Effector CD4-positive, alpha-beta T cell (primary cell): Measurements from ENCODE around the gene KRTAP4-2.
"Not testable (repeated sequence)": the region's sequence is repeated elsewhere in the genome, so short reads cannot be mapped to it uniquely, and the experiment has no call there.

ENCODE experiments used
- DNase-seq: peaks from one replicate; pipeline ENCODE4 v3.0.0-alpha.2; 2020

KRTAP4-2 gene

DNA sequence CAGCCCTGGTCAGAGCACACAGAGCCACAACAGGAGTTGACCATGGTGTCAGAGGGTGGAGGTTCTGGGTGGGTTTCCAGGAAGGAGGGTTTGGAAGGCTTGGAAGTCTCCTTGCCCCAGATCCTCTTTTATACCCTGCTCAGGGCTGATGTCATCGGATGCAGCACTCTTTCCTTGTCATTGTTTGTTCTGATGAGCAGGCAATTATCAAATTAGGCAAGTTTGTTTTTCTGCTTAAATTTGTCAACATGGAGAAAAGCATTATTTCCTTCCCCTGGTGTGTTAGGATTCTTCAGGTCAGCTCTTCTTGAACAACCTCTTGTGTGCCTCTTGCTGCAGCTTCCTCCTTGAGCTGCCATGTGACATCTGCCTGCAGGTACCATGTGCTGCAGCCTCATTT is 17.4 kb downstream of the KRTAP4-2 start, which contains the start of gene KRTAP4-4:
Gene KRTAP4-4, minus strand, starts transcription at position 101 of the 400 bp plus-strand sequence. Its CDS starts 57 bp downstream, at position 44.
- no peak for DNase-seq

DNA sequence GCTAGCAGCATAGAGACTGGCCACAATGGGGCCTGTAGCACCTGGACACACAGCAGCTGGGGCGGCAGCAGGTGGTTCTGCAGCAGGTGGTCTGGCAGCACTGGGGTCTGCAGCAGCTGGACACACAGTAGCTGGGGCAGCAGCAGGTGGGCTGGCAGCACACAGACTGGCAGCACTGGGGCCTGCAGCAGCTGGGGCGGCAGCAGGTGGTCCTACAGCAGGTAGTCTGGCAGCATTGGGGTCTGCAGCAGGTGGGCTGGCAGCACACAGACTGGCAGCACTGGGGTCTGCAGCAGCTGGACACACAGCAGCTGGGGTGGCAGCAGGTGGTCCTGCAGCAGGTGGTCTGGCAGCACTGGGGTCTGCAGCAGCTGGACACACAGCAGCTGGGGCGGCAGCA is 17.8 kb downstream of the KRTAP4-2 start:
- DNase-seq = not testable (repeated sequence)

GRCh38 chr17:41153856-41154255 is 24.2 kb downstream of the KRTAP4-2 start:
- no peak for DNase-seq

- no peak for DNase-seq
These were observed 26.5 kb downstream of the KRTAP4-2 start for GRCh38 chr17:41151525-41151924.

DNA sequence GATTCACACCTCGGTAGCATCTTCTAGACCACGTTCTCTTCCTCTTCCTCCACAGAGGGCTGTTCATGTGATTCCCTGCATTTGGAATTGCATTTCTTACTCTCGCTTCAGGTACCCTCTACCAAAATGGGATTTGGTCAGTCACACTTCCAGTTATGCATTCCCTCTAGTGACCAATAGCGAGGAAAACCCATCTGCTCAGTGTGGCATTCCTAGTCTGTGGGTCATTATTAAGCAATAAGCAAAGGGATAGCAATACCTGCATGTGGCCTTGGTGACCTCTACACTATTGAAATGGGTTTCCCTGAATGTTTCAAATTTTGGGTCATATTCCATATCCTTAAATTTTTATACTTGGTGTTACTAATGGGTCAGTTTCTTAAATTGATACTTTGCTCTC is 28.0 kb downstream of the KRTAP4-2 start:
- no peak for DNase-seq

GRCh38 chr17:41149652-41149985 is 28.4 kb downstream of the KRTAP4-2 start, which contains the start of gene KRTAP4-5:
Gene KRTAP4-5 (minus strand): TSS chr17:41149825. CDS start chr17:41149767, 58 bp downstream.
- no peak for DNase-seq

DNA sequence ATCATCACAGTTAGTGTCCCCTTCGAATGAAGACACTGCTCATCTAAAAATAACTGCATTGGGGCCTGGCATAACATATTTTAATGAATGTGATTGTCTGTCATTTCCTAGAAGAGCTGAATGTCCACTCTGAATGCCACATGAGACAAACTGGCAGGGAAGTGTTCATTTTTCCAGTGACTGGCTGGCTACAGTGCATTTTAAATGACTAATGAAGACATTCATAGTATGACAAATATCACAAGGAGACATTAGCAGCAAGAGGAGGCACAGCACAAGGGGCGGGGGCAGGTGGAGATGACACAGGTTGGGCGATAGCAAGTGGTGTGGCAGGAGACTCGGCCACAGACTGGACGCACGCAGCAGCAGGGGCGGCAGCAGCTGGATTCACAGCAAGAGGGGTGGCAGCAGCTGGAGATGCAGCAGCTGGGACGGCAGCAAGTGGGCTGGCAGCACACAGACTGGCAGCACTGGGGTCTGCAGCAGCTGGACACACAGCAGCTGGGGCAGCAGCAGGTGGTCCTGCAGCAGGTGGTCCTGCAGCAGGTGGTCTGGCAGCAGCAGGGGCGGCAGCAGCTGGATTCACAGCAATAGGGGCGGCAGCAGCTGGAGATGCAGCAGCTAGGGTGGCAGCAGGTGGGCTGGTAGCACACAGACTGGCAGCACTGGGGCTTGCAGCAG is 28.9 kb downstream of the KRTAP4-2 start:
- DNase-seq = not testable (repeated sequence)

GRCh38 chr17:41147531-41148204 is 30.4 kb downstream of the KRTAP4-2 start:
- no peak for DNase-seq

GRCh38 chr17:41145261-41145660 is 32.8 kb downstream of the KRTAP4-2 start:
- DNase-seq = no peak

- no peak for DNase-seq
These were observed 33.2 kb downstream of the KRTAP4-2 start for GRCh38 chr17:41144846-41145245.

- DNase-seq = no peak
These were observed 36.7 kb downstream of the KRTAP4-2 start for GRCh38 chr17:41141361-41141760.

GRCh38 chr17:41140360-41141131 is 37.5 kb downstream of the KRTAP4-2 start, which contains the start of gene KRTAP4-6:
Gene KRTAP4-6 (minus strand): TSS chr17:41140544. CDS start chr17:41140487, 57 bp downstream.
- no peak for DNase-seq

DNA sequence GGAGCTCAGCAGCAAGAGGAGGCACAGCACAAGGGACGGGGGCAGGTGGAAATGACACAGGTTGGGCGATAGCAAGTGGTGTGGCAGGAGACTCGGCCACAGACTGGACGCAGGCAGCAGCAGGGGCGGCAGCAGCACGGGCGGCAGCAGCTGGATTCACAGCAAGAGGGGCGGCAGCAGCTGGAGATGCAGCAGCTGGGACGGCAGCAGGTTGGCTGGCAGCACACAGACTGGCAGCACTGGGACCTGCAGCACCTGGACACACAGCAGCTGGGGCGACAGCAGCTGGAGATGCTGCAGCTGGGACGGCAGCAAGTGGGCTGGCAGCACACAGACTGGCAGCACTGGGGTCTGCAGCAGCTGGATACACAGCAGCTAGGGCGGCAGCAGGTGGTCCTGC is 38.2 kb downstream of the KRTAP4-2 start:
- not testable (repeated sequence) for DNase-seq

DNA sequence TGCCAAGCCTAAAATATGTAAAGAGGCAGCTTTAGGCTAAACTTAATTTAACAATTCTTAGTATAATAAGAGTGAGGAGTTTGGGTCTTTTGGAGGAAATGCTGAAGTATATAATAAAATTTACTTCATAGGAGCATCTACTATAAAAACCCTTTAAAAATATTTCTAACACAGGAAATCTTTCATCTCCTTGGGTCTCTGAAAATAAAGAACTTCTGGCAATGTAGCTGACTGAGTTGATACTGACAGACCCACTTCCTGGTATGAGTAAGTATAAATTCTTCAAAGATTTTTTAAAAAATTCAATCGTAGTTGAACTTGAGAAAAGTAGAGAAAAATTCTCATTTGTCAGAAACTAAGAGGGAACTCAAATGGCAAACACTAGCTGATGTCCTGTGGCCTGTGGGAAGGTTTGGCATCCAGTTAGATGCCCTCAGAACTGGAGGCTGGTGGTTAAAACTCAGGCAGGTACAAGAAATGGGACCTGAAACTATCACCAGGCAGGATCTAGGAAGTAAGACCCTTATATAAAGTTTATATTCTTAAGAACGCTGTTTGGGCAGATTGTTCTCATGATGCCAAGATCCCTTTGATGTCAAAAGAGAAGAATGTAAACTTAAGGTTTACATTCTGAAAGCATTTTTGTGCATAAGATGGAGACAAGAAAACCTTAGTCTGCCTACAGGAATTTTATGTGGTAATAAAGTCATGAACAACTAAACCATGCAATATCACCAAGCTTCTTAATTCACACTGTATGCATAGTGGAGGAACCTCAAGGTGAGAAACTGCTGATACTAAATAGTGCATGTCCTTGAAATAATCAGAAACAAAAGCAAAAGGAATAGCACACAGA is 43.9 kb downstream of the KRTAP4-2 start:
- DNase-seq = no peak

DNA sequence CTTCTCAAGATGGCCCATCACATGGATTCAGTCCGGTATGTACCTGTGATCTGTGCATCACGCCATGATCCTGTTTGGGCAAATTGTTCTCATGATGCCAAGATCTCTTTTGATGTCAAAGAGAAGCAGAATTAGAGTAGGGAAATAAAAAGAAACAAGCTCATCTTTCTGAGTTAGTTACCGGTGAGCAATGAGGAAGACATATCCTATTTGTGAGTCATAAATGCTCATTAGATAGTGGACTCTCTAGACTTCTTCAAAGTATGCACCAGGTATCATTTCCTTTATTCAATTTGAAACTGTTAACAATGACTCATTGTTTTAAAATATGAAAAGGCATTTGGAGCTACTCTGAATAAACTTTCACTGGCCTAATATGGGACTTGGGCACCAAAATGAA is 46.0 kb downstream of the KRTAP4-2 start:
- no peak for DNase-seq
